ENCODE results near the gene STX16.

The STX16 gene

GRCh38 chr20:58717278-58718091 lies 66.4 kb downstream of the STX16 start:
- H3K4me3 ChIP-seq (ENCODE audit: low read length): no peak overlapping the region
- DNase-seq (ENCODE audit: low read depth): no peak
- no peak for TF ChIP-seq CTCF (conservative IDR thresholded peaks at IDR 0.05; ENCODE audit: low read length)

GRCh38 chr20:58718121-58718563 lies 67.1 kb downstream of the STX16 start:
- TF ChIP-seq CTCF (conservative IDR thresholded peaks at IDR 0.05; ENCODE audit: low read length): no peak
- DNase-seq (ENCODE audit: low read depth): no peak
- H3K4me3 ChIP-seq (ENCODE audit: low read length): no peak overlapping the region

- no peak overlapping the region for H3K4me3 ChIP-seq (ENCODE audit: low read length)
- no peak for DNase-seq (ENCODE audit: low read depth)
- no peak for TF ChIP-seq CTCF (conservative IDR thresholded peaks at IDR 0.05; ENCODE audit: low read length)
These were observed 67.6 kb downstream of the STX16 start for GRCh38 chr20:58718729-58719128.

- TF ChIP-seq CTCF (conservative IDR thresholded peaks at IDR 0.05; ENCODE audit: low read length): no peak
- DNase-seq (ENCODE audit: low read depth): no peak
- H3K4me3 ChIP-seq (ENCODE audit: low read length): no peak overlapping the region
These were observed 68.2 kb downstream of the STX16 start for GRCh38 chr20:58719258-58719657.

- H3K4me3 ChIP-seq (ENCODE audit: low read length): no peak overlapping the region
- no peak for DNase-seq (ENCODE audit: low read depth)
- no peak for TF ChIP-seq CTCF (conservative IDR thresholded peaks at IDR 0.05; ENCODE audit: low read length)
These were observed 68.9 kb downstream of the STX16 start for GRCh38 chr20:58719971-58720371.

GRCh38 chr20:58720890-58721289 lies 69.8 kb downstream of the STX16 start:
- H3K4me3 ChIP-seq (ENCODE audit: low read length): no peak overlapping the region
- DNase-seq (ENCODE audit: low read depth): no peak
- no peak for TF ChIP-seq CTCF (conservative IDR thresholded peaks at IDR 0.05; ENCODE audit: low read length)
